ENCODE measurements around the gene RBBP8NL.
"Not testable (repeated sequence)": the region's sequence is repeated elsewhere in the genome, so short reads cannot be mapped to it uniquely, and the experiment has no call there.

Gene RBBP8NL

DNA sequence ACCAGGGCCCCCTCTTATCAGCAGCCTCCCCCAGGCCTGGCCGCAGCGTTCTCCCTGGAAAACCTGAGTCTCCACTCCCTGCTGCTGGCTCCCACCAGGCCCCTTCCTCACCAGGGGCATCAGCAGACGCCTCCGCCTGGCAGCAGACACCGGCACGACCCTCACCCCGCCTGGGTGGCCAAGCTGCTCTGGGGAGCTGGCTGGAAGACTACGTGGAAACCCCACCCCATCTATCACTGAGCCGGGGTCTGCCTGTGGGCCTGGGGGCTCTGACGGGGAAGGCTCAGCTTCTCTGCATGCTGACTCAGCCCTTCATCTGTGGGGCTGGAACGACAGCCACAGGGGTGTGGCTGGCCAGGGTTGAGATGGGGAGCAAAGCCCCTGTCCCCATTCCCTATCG, 19.1 kb upstream of the RBBP8NL start:
- no peak for DNase-seq (ENCODE audit: extremely low read depth in 1 of 2, low read depth in 1 of 2)

- DNase-seq (ENCODE audit: extremely low read depth in 1 of 2, low read depth in 1 of 2), result no peak
These were observed 18.4 kb upstream of the RBBP8NL start for GRCh38 chr20:62445553-62446340.

GRCh38 chr20:62444286-62444685, 16.9 kb upstream of the RBBP8NL start:
- no peak for DNase-seq (ENCODE audit: extremely low read depth in 1 of 2, low read depth in 1 of 2)

DNA sequence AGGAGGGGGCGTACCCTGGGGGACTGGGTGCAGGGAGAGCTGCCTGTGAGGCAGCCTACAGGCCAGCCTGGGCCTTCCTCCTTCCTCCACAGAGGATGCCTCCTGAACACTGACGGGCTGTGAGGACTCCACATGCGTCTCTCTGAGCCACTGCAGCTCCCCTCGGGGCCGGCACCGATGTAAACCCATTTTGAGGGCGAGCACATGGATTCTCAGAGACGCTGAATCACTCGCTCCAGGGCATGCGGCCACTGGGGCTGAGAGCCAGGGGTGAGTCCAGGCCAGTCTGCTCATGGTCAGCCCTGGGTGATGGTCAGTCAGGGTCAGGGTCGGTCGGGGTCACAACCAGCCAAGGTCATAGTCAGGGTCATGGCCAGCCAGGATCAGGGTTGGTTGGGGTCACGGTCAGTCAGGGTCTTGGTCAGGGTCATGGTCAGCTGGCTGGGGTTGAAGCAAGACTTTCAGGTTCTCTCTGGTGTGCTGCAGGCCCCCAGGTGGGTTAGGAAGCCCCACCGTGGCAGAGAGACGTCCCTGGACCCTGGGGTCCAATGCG, 14.7 kb upstream of the RBBP8NL start:
- no peak for DNase-seq (ENCODE audit: extremely low read depth in 1 of 2, low read depth in 1 of 2)

DNA sequence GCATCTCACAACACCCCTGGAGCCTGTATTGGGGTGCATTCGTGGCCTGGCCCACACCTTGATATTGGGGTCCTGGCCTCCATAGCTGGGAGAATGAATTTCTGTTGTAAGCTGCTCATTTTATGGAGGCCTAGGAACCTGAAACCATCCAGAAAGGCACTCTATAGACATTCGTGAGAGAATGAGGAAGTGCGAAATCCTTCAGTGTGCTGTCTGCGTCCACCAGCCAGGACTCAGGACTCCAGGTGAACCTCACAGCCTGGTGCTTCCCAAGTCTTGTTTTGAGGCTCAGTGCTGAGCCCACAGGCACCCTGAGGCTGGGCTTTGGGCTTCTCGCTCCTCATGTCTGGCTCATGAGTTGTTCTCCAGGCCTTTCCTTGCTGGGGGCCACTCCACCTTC, 11.9 kb upstream of the RBBP8NL start:
- DNase-seq (ENCODE audit: extremely low read depth in 1 of 2, low read depth in 1 of 2), result no peak

DNA sequence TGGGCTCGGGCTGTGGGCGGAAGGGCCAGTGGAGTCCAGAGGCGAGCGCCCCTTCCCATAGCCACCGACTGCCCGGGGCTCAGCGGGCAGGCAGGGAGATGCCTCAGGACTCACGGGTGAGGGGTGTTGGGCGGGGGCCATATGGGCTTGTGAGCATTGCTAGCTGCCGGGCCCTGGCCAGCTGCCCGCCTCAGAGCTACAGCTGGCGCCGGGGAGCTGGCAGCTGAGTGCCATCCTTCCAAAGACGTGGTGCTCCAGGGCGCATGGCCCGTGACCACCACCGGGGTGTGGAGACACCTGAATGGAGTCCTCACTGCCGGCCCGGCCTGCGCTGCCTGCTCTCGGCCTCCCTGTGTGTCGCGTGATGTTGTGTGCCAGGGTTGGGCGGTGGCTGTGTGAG, 10.6 kb upstream of the RBBP8NL start:
- DNase-seq (ENCODE audit: extremely low read depth in 1 of 2, low read depth in 1 of 2), result no peak

- DNase-seq (ENCODE audit: extremely low read depth in 1 of 2, low read depth in 1 of 2), result no peak
These were observed 10.2 kb upstream of the RBBP8NL start for GRCh38 chr20:62437496-62437895.

GRCh38 chr20:62436692-62437091, 9.4 kb upstream of the RBBP8NL start:
- no peak for DNase-seq (ENCODE audit: extremely low read depth in 1 of 2, low read depth in 1 of 2)

- DNase-seq (ENCODE audit: extremely low read depth in 1 of 2, low read depth in 1 of 2), result no peak
These were observed 6.5 kb upstream of the RBBP8NL start for GRCh38 chr20:62433658-62434497.

DNA sequence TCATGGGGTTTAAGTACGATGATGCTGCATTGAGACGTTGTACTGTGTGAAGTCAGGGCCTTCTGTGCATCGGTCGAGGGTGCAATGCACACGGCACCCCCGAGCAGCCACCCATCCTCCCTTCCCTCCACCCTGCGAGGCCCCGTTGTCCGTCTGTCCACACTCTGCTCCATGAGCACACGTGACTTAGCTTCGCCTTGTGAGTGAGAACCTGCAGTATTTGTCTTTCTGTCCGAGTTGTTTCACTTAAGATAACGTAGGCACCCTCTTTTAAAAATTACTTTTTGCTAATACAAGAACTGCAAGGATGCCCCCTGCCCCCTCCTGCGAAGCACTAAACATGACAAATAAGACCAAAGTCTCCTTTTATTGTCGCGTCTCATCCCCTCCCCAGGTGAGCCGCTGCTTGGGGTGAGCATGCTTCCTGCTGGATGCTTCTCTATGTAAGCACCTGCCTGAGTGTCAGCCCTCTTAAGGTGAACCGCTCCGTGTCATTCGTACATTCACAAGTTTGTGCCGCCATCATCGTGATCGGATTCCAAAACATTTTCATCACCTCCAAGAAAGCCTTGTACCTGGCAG, 3.6 kb upstream of the RBBP8NL start:
- no peak for DNase-seq (ENCODE audit: extremely low read depth in 1 of 2, low read depth in 1 of 2)

GRCh38 chr20:62430311-62430853, 3.0 kb upstream of the RBBP8NL start:
- no peak for DNase-seq (ENCODE audit: extremely low read depth in 1 of 2, low read depth in 1 of 2)

DNA sequence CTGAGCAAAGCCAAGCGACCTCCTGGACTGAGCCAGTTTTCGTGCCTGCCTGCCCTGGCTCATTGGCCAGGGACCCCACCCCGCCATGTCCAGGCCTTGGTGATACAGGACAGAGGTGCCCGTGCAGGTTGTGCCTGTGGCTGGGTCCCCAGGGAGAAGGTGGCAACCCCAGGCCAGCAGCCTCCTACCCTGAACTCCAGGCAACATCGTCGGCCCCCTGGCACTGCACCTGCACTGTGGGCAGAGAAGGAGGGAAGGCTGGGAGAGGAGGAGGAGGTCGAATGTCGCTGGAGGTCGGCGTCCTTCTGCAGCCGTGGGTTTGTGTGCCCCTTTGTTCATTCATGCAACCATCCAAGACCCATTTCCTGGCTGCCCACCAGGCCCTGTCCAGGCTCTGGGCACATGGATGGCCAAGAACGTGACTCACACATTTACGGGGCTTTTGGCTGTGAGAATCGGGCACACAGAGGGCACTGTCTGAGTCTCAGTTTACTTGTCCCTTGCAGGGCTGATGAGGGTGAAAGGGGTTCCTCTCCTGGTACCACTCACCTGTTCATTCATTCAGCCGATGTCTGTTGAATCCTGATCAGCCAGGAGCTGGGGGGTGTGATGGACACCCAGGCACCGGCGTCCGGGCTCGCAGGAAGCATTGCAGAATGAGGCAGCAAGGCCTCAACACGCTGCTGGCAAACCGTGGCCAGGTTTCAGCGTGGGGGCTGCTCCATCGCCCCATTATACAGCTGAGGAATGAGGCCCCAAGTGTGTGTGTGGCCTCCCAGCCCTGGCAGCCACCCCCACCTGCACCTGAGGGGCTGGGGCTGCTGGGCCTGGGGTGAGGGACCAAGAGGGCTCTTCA, 2.3 kb upstream of the RBBP8NL start:
- DNase-seq (ENCODE audit: extremely low read depth in 1 of 2, low read depth in 1 of 2), result no peak

- DNase-seq (ENCODE audit: extremely low read depth in 1 of 2, low read depth in 1 of 2), result no peak
These were observed 1.3 kb upstream of the RBBP8NL start for GRCh38 chr20:62428396-62429295.

DNA sequence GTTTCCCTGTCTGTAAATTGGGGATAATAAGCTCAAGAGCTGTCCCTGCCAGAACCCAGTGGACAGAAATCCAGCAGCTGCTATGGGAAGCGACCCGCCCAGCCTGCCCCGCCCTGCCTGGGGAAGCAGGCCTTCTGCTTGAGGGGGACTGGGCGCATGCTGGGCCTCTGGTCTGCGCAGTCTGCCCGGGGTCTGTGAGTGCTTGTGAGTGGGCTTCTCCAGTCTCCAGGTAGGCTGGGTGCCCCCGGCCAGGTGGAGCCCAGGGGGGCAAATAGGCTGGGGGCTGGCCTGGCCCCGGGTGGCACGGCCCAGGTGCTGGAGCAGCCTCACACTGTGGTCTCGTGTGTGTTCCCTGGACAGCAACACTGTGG, 648 bp upstream of the RBBP8NL start:
- no peak for DNase-seq (ENCODE audit: extremely low read depth in 1 of 2, low read depth in 1 of 2)

DNA sequence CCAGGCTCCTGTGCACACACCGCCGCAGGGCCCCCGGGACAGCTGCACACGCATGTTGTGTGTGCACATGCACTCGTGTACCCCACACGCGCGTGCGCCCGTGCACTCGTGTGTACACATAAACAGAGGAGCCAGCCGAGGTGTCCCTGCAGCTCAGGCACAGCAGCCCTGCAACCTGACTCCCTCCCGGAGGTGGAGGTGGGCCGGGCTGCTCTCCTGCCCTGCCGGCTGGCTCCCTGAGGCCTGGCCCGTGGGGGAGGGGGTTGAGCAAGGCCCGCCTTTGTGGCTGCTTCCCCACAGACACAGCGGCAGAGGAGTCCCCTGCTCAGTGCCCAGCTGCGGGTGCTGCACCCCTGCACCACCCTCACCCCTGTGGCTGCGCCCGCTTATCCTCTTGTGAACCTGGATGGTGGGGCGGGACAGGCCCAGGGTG, 624 bp downstream of the RBBP8NL start:
- no peak for DNase-seq (ENCODE audit: extremely low read depth in 1 of 2, low read depth in 1 of 2)

DNA sequence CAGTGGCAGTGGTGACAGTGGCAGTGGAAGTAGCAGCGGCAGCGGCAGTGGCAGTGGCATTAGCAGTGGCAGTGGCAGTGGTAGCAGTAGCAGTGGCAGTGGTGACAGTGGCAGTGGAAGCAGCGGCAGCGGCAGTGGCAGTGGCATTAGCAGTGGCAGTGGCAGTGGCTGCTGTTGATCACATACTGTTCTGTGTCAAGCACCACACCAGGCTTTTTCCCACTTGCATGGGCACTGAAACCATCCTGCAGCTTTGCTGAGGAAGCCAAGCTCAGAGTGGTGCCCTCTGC, 1.3 kb downstream of the RBBP8NL start:
- not testable (repeated sequence) for DNase-seq (ENCODE audit: extremely low read depth in 1 of 2, low read depth in 1 of 2)

DNA sequence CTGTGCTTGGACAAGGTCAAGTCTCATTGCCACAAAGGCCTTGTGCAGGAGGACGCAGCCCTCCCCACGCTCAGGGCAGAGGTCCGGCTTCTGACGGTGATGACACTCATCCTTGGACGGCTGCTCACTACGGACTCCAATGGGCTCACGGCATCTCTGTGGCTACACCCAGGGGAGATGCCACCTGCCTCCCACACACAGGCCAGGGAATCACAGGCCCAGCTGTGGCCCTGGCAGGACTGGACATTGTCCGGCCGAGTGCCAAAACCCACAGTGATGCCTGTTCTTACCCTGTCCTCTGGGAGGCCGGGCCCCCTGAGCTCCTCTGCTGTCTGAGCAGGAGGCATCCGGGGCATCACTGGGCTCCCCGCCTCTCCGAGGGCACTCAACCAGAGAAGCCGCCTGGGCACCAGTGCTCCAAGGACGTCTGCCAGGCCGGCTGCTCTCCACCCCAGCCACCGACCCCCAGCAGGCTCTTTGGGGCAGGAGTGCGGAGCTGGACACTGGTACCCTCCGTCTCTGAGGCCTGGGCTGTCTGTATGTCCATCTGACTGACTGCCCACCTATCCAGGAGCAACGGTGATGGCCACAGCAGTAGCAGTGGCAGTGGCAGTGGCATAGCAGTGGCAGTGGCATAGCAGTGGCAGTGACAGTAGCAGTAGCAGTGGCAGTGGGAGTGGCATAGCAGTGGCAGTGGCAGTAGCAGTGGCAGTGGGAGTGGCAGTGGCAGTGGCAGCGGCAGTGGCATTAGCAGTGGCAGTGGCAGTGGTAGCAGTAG, 1.9 kb downstream of the RBBP8NL start:
- DNase-seq (ENCODE audit: extremely low read depth in 1 of 2, low read depth in 1 of 2), result no peak

DNA sequence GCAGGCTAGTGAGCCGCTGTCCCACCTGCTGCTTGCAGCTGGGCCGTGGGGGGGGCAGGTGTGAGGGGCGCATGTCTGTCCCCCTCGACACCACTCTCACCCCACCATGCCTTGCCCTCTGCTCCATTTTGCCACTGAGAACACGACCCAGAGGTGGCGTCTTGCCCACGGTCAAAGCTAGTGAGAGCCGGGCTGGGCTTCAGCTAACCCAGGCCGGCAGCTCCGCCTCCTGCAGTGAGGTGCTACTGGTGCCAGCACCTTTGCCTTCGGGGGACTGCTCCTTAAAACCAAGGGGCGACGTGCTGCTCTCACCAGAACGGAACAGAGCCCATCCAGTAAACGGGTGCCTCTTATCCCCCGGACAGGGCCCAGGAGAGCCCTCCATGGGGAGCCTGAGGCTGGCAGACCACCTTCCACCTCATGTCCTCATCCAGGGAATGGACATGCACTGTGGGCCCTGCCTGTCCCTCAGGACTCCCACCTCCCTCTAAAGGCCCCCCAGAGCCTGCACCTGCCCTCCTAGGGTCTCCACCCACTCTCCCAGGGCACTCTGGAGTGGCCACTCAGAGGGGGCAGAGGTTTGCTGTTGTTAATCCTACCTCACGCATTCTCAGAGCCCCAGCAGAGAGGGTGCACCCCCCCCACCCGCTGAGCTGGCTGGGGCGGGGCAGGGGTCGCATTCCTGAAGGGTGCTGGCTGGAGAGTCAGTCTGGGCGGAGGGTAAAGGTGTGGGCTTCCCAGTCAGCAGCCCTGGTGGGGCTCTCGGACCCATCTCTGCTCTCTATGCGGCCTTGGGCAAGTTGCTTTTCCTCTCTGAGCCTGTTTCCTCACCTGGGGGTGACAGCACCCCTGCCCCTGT, 2.9 kb downstream of the RBBP8NL start:
- no peak for DNase-seq (ENCODE audit: extremely low read depth in 1 of 2, low read depth in 1 of 2)

Data from stimulated activated CD8-positive, alpha-beta memory T cell treated with anti-CD3 and anti-CD28 coated beads, Interleukin-7, amount 100 ng/mL, for 48 hours (primary cell).